Cardiac fibroblast (primary cell): ENCODE data around the gene MAVS.
"Not testable (repeated sequence)": the region's sequence is repeated elsewhere in the genome, so short reads cannot be mapped to it uniquely, and the experiment has no call there.

Experiments
- DNase-seq, 2 donors: peaks; one replicate each; pipeline versions ENCODE4 v3.0.0 to v3.0.0-alpha.2; 2010; ENCODE audit warnings: low read depth in 2 of 2
- H3K4me3 ChIP-seq, 2 donors: replicated peaks in 1 of 2; 1 replicate in 1 of 2; 2 replicates in 1 of 2; pipeline ENCODE4 v1.5.1; 2011; ENCODE audit warnings: low read depth in 2 of 2, low read length in 2 of 2, mild to moderate bottlenecking in 2 of 2, moderate library complexity in 1 of 2
- TF ChIP-seq, protein P1 (sequence below): IDR thresholded peaks from one replicate; pipeline ENCODE4 v1.5.1; 2011; ENCODE audit warnings: low read depth, mild to moderate bottlenecking, low read length, inconsistent platforms

The MAVS gene

DNA sequence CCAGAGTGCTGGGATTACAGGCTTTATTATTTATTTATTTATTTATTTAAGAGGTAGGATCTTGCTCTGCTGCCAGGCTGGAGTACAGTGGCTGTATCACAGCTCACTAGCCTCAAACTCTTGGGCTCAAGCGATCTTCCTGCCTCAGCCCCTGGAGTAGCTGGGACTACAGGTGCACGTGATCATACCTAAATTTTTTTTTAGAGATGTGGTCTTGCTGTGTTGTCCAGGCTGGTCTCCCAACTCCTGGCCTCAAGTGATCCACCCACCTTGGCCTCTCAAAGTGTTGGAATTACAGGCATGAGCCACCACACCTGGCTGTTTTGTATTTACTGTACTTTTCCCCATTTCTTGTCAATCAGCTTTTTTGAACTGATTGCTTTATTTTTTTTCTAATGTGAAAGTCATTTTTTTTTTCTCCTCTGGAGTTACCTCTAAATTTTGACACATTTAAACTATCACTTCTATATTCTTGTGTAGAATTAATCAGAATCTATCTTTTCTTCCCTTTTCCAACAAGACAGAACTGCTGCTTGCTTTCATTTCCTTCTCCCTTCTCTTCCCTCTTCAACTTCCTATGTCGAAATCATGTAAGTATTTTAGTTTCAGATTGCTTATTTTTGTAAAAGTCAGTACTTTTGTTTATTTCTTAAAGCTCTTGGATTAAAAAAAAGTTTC is 54.5 kb downstream of the MAVS start:
- no peak overlapping the region for H3K4me3 ChIP-seq
- peak in 1 of 2 donors; percentile 42 for DNase-seq

DNA sequence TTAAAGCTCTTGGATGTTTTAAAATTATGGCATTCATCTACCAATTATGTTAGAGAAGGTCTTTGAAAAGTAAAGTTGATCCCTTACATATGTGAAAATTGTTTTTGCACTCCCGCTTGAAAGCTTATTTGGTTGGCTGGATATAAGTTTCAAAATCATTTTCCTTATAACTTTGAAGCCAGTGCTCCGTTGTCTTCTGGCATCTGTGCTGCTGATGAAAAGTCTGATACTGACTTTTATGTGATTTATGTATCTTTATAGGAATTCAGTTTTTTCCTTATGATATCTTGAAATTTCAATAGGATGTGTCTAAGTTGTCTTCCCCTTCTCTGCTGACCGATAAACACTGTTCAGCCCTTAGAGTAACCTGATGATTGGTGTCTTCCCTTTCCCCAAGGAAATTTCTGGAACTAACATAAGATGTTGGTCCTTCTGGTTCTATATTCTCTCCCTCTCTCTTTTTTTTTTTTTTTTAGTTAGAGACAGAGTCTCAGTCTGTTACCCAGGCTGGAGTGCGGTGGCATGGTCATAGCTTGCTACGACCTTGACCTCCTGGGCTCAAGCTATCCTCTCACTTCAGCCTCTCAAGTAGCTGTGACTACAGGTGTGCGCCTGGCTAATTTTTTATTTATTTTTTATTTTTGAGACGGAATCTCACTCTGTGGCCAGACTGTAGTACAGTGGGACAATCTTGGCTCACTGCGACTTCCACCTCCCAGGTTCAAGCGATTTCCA is 55.2 kb downstream of the MAVS start:
- TF ChIP-seq, protein P1, sequence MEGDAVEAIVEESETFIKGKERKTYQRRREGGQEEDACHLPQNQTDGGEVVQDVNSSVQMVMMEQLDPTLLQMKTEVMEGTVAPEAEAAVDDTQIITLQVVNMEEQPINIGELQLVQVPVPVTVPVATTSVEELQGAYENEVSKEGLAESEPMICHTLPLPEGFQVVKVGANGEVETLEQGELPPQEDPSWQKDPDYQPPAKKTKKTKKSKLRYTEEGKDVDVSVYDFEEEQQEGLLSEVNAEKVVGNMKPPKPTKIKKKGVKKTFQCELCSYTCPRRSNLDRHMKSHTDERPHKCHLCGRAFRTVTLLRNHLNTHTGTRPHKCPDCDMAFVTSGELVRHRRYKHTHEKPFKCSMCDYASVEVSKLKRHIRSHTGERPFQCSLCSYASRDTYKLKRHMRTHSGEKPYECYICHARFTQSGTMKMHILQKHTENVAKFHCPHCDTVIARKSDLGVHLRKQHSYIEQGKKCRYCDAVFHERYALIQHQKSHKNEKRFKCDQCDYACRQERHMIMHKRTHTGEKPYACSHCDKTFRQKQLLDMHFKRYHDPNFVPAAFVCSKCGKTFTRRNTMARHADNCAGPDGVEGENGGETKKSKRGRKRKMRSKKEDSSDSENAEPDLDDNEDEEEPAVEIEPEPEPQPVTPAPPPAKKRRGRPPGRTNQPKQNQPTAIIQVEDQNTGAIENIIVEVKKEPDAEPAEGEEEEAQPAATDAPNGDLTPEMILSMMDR: no peak
- no peak overlapping the region for H3K4me3 ChIP-seq
- DNase-seq: no peak

More for the DNA sequence above, 54.5 kb downstream of the MAVS start:
- TF ChIP-seq, protein P1: no peak

DNA sequence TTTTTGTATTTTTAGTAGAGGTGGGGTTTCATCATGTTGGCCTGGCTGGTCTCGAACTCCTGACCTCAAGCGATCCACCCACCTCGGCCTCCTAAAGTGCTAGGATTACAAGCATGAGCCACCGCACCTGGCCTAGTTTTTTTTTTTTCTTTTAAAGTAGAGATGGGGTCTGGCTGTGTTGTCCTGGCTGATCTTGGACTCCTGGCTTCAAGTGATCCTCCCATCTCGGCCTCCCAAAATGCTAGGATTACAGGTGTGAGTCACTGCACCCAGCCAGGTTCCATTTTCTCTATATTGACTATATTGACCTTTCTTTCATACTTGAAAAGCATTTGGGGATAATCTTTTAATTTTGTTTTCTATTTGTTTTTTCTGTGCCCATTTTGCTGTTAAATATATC is 55.8 kb downstream of the MAVS start:
- H3K4me3 ChIP-seq: no peak overlapping the region
- TF ChIP-seq, protein P1: no peak
- no peak for DNase-seq

DNA sequence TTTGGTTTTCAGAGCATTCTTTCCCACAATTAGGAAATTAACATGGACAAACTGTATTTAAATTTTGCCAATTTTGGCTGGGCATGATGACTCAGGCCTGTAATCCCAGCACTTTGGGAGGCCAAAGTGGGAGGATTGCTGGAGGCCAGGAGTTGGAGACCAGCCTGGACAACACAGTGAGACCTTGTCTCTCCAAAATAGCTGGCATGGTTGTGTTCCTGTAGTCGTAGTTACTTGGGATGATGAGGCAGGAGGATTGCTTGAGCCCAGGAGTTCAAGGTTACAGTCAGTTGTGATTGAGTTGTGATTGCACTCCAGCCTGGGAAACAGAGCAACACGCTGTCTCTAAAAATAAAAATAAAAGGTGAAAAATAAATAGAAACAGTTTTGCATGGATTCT is 57.6 kb downstream of the MAVS start:
- no peak overlapping the region for H3K4me3 ChIP-seq
- DNase-seq: no peak
- TF ChIP-seq, protein P1: no peak

DNA sequence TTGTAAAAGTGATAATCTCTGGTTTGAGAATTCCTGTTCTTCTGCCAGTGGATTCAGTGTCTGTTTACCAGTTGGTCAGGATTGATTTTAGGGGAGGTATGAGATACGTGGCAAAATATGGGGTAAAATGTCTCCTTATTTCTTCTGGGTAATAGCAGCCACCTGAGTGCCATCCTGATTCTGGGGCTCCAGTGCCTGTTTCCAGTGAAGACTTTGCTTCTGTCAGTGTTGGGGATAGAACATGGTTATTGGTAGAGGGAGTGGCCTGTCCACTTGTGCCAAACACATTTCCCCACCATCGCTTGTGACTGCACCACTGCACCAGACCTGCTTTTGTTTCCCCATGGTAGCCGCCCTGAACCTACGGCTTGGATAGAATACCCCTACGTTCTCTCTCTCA is 58.2 kb downstream of the MAVS start:
- H3K4me3 ChIP-seq: no peak overlapping the region
- TF ChIP-seq, protein P1: no peak
- DNase-seq: no peak

DNA sequence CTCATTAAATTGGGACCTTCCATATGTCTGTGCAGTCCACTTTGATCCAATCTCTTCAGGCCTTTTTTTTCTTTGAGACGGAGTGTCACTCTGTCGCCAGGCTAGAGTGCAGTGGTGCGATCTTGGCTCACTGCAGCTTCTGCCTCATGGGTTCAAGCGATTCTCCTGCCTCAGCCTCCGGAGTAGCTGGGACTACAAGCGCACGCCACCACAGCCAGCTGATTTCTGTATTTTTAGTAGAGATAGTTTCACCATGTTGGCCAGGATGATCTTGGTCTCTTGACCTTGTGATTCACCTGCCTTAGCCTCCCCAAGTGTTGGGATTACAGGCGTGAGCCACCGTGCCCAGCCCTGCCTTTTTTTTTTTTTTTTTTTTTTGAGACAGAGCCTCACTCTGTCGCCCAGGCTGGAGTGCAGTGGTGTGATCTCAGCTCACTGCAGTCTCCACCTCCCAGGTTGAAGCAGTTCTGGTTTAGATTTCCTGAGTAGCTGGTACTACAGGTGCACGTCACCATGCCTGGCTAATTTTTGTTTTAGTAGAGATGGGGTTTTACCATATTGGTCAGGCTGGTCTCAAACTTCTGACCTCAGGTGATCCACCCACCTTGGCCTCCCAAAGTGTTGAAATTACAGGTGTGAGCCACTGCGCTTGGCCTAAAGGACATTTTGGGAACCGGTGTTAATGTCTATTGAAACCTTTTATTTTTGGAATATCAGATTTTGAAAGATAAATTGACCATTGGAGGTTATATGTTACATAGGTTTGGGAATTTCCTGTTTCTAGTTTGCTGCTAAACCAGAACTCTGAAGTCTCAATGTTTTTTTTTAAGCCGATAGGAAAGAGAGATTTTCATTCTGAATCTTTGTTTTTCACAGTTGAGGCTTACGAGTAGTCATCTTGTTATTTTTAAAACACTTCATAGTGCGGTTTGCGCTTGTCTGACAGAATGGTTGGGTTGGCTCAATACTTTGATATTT is 60.4 kb downstream of the MAVS start:
- DNase-seq: not testable (repeated sequence)

More for the DNA sequence above, 60.4 kb downstream of the MAVS start:
- not testable (repeated sequence) for H3K4me3 ChIP-seq
